Right cardiac atrium (tissue), 5 donors: ENCODE results near the gene RSU1. TPM values are rescaled to one million over a fixed set of nuclear protein-coding genes. Genes with fewer than 3 reads are reported as not detected.

Source experiments
- ATAC-seq, 2 donors: fragments of 200-7000 bp; cut with Tn5 transposase; one replicate each; pipeline versions ENCODE4 v1.8.0 to v1.9.1; 2020; ENCODE audit warnings: moderate library complexity in 2 of 2, mild to moderate bottlenecking in 1 of 2
- DNase-seq, 3 donors: peaks; one replicate each; pipeline ENCODE4 v3.0.0-alpha.2; 2020
- H3K27ac ChIP-seq: one replicate; pipeline ENCODE4 v1.5.1; 2013; ENCODE audit warnings: mild to moderate bottlenecking, low read length, control low read depth, moderate library complexity
- H3K27me3 ChIP-seq: one replicate; pipeline ENCODE4 v1.6.1; 2013; ENCODE audit not compliant: control insufficient read depth, insufficient read depth
- H3K4me1 ChIP-seq: one replicate; pipeline ENCODE4 v1.6.1; 2013; ENCODE audit warnings: low read length; ENCODE audit not compliant: control insufficient read depth, insufficient read depth
- H3K4me3 ChIP-seq: one replicate; pipeline ENCODE4 v1.5.1; 2013; ENCODE audit warnings: low read length, control low read depth
- H3K9me3 ChIP-seq: one replicate; pipeline ENCODE4 v1.6.1; 2013; ENCODE audit warnings: low read length; ENCODE audit not compliant: control insufficient read depth
- WGBS: extraction: QIAGEN DNeasy Blood & Tissue Kit; methylation state at CpG from one replicate; pipeline ENCODE4 v1.1.7; 2013; 5-methylcytosine and 5-hydroxymethylcytosine counted together
- intact Hi-C, 4 donors: fragments of 100-400 bp; cut with DNase I; formaldehyde crosslinking; loops; one replicate each; pipeline versions ENCODE4 v1.11.0 to v1.14.0; 2022 to 2023
- polyA plus RNA-seq: library from polyadenylated mRNA; stranded (reverse); fragments of 200-250 nt; gene quantifications from one replicate; pipeline ENCODE4 v1.2.3, GENCODE V29; 2013
- total RNA-seq, 4 donors: library from RNA; stranded (reverse); fragmentation: NEBNext Ultra II Directional; extraction: Animal tissue kit (Norgen Biotek cat#: 25700); gene quantifications; one replicate each; pipeline ENCODE4 v1.2.1, GENCODE V29; 2021
- donor health status: healthy with polysubstance abuse.
- donor health status: DM: no; HTN: yes; CAD: no.
- donor health status: DM: no; HTN: no; CAD: no.
- donor health status: DM: no; HTN: yes; CAD: no; lungs with severe emphysema.
- donor health status: DM: yes; HTN: yes; CAD: no.

Gene RSU1
- total and polyA plus RNA-seq, 5 donors: 44.4 to 53.4 (median 48.2) TPM

DNA sequence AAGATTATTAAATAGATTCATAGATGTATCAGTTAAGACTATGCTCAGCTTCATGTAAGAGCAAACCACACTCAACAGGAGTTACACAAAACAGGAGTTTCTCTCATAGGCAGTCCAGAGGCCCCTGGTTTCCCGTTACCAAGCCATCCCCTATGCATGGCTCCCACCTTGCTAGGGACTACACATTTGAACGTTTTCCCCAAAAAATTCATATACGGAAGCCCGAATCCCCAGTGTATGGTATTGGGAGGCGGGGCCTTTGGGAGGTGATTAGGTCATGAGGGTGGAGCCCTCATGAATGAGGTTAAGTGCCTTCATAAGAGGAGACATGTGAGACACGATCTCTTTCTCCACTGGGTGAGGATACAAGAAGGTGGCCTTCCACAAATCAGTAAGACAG is 29.1 kb downstream of the RSU1 start:
- Histone ChIP-seq H3K4me3 (no peak overlapping the region), H3K4me1 (no peaks in the 10 kb centered on the region), H3K9me3 (no peaks in the 10 kb centered on the region), H3K27ac (no peak overlapping the region), H3K27me3 (no peaks in the 10 kb centered on the region)
- DNase-seq: no peak
- intact Hi-C loops: no loop called here
- no peak for ATAC-seq
- WGBS: 90% methylated on average over 6 of the region's 6 CpGs

GRCh38 chr10:16787361-16787791 is 29.8 kb downstream of the RSU1 start:
- H3K4me3 ChIP-seq: no peak overlapping the region
- DNase-seq (no peak), ATAC-seq (no peak)
- intact Hi-C loops: no loop called here
- no peaks in the 10 kb centered on the region for H3K4me1 ChIP-seq
- no peak overlapping the region for H3K27ac ChIP-seq
- no peaks in the 10 kb centered on the region for H3K9me3 ChIP-seq
- 95% methylated on average over 12 of the region's 12 CpGs for WGBS
- no peaks in the 10 kb centered on the region for H3K27me3 ChIP-seq

DNA sequence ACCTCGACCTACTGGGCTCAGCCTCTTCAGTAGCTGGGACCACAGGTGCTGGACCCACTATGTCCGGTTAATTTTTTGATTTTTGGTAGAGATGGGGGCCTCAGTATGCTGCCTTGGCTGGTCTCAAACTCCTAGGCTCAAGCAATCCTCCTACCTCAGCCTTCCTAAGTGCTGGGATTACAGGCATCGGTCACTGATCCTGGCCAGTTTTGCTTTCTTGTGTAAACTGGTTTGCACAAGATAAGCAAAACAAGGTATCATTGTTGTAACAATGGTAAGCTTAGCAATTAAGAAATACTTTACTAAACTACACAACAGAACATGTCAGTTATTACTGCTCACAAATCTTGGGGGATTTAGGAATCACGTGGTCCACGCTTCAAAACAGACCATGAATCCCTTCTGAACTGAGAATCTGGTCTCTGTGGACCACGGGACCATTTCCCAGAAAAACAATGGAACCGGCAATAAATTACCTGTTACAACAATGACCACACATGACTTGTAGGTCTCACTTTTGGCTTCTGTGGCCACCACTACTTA is 36.8 kb downstream of the RSU1 start:
- ATAC-seq: no peak
- Histone ChIP-seq H3K9me3 (no peaks in the 10 kb centered on the region), H3K4me1 (peaks cover 2% of the 10 kb centered on the region), H3K4me3 (no peak overlapping the region), H3K27ac (no peak overlapping the region), H3K27me3 (no peaks in the 10 kb centered on the region)
- DNase-seq: no peak
- intact Hi-C loops: no loop called here
- 77% methylated on average over 7 of the region's 7 CpGs for WGBS

- H3K27ac ChIP-seq: no peak overlapping the region
- H3K4me3 ChIP-seq: no peak overlapping the region
- ATAC-seq (no peak), DNase-seq (no peak)
- no peaks in the 10 kb centered on the region for H3K27me3 ChIP-seq
- H3K9me3 ChIP-seq: no peaks in the 10 kb centered on the region
- peaks cover 2% of the 10 kb centered on the region for H3K4me1 ChIP-seq
- intact Hi-C loops: loop anchor here in 2 of 4 donors (5.0 to 10.0 kb wide), 3 partner anchors 662 to 877 kb away; no protein-coding TSS in a partner anchor
- 61% methylated on average over 6 of the region's 6 CpGs for WGBS
These were observed 37.8 kb downstream of the RSU1 start for GRCh38 chr10:16779384-16779915.

GRCh38 chr10:16777473-16778370 is 39.5 kb downstream of the RSU1 start:
- DNase-seq: peak in 1 of 3 donors; percentile 24
- Histone ChIP-seq H3K9me3 (no peaks in the 10 kb centered on the region), H3K27ac (no peak overlapping the region), H3K4me1 (peaks cover 2% of the 10 kb centered on the region), H3K27me3 (no peaks in the 10 kb centered on the region), H3K4me3 (no peak overlapping the region)
- WGBS: 55% methylated on average over 7 of the region's 7 CpGs
- intact Hi-C loops: loop anchor here in 2 of 4 donors (5.0 to 10.0 kb wide), 3 partner anchors 660 to 875 kb away; no protein-coding TSS in a partner anchor
- ATAC-seq: peak; percentile 62 to 95

- 44% methylated on average over 3 of the region's 3 CpGs for WGBS
- Histone ChIP-seq H3K4me3 (no peak overlapping the region), H3K9me3 (no peaks in the 10 kb centered on the region), H3K4me1 (peaks cover 2% of the 10 kb centered on the region), H3K27ac (no peak overlapping the region), H3K27me3 (no peaks in the 10 kb centered on the region)
- no peak for ATAC-seq
- intact Hi-C loops: loop anchor here in 2 of 4 donors (5.0 to 10.0 kb wide), 3 partner anchors 660 to 875 kb away; no protein-coding TSS in a partner anchor
- DNase-seq: no peak
These were observed 40.3 kb downstream of the RSU1 start for GRCh38 chr10:16776896-16777295.

DNA sequence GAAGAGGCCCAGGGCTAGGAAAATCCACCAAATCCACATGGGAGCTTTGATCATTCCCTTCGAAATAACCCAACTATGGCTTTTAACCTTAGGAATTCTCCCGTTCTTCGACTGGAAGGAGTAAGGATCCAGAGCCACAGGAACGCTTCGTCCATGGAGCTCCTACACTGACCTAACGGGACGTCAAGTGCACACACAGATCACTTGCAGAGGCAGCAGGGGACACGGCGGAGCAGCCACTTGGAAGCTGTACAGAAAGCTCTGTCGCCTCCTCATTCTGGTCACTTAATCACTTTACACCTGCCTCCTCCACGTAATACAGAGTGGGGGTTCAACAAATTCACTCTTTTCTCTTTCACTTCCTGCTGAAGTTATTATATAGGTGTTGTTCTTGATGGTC is 43.9 kb downstream of the RSU1 start:
- WGBS: 62% methylated on average over 11 of the region's 11 CpGs
- peak in 1 of 2 donors; percentile 40 for ATAC-seq
- no peak overlapping the region for H3K4me3 ChIP-seq

DNA sequence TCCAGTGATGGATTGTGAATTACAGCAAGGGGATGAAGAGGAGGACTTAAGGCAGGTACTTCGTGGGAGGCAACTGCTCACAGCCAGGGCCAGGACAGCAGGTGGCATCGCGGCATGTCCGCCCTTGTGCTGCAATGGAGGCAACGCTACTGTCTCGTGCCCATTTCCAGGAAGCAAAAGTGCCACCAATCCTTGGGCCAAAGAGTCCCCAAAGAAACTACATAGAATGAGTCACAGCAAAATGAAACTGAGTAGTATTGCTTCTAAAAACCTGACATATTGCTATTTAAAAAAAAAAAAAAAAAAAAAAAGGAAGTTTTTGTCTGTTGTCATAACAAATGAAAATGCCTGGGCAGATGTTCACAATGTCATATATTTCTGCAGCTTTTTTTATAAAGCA is 46.6 kb downstream of the RSU1 start:
- intact Hi-C loops: loop anchor here in 1 of 4 donors (10.0 kb wide), 1 partner anchor 866 kb away; no protein-coding TSS in a partner anchor
- Histone ChIP-seq H3K27ac (no peak overlapping the region), H3K4me1 (no peaks in the 10 kb centered on the region), H3K4me3 (no peak overlapping the region), H3K27me3 (no peaks in the 10 kb centered on the region), H3K9me3 (no peaks in the 10 kb centered on the region)
- DNase-seq: no peak
- 96% methylated on average over 6 of the region's 6 CpGs for WGBS
- ATAC-seq: no peak

More for the DNA sequence above, 43.9 kb downstream of the RSU1 start:
- Histone ChIP-seq H3K27me3 (no peaks in the 10 kb centered on the region), H3K27ac (no peak overlapping the region), H3K4me1 (no peaks in the 10 kb centered on the region), H3K9me3 (no peaks in the 10 kb centered on the region)
- no peak for DNase-seq
- intact Hi-C loops: loop anchor here in 1 of 4 donors (10.0 kb wide), 1 partner anchor 869 kb away; no protein-coding TSS in a partner anchor

DNA sequence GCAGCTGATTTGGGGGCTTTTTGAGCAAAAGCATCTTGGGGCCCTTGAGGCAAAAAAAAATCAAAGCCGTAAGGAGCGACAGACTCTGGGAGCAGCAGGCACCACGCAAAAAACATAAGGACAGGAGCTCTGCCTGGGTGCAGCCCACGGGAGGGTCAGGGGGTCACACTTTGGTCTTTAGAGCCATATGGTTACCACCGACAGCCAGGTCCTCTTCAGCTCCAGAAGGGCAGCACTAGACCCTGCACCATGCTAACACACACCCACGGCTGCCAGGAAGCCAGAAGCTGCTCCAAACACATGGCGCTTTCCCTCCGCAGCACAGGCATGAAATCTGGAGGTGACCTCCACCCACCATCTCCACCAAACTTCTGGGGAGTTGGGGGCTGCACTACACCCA is 47.1 kb downstream of the RSU1 start:
- intact Hi-C loops: loop anchor here in 1 of 4 donors (10.0 kb wide), 1 partner anchor 865 kb away; no protein-coding TSS in a partner anchor

GRCh38 chr10:16769331-16769730 is 47.9 kb downstream of the RSU1 start:
- Histone ChIP-seq H3K27ac (no peak overlapping the region), H3K27me3 (no peaks in the 10 kb centered on the region), H3K4me1 (no peaks in the 10 kb centered on the region), H3K4me3 (no peak overlapping the region), H3K9me3 (no peaks in the 10 kb centered on the region)
- DNase-seq (no peak), ATAC-seq (no peak)
- intact Hi-C loops: no loop called here
- WGBS: 92% methylated on average over 7 of the region's 7 CpGs

More for the DNA sequence above, 47.1 kb downstream of the RSU1 start:
- no peaks in the 10 kb centered on the region for H3K27me3 ChIP-seq
- no peak for DNase-seq
- no peaks in the 10 kb centered on the region for H3K9me3 ChIP-seq
- H3K27ac ChIP-seq: no peak overlapping the region
- H3K4me1 ChIP-seq: no peaks in the 10 kb centered on the region
- WGBS: 95% methylated on average over 8 of the region's 8 CpGs
- no peak for ATAC-seq
- no peak overlapping the region for H3K4me3 ChIP-seq

DNA sequence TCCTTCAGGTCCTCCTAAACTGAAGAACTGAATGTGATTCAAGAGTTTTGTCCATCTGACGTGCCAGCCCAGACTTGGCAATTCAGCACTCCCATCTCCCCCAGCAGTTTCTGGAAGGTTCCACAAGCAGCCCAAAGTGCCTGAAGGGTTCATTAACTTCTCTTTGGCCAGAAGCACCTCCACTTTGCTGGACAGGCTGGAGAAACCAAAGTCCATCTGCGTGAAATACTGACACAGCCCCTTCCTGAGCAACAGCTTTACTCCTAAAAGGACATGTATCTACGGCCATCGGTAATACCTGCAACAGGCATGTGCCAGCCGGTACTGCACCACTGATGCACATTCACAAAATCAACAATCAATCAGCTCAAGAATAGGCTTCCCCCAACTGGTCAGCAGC is 48.5 kb downstream of the RSU1 start:
- H3K27ac ChIP-seq: no peak overlapping the region
- H3K9me3 ChIP-seq: no peaks in the 10 kb centered on the region
- DNase-seq (no peak), ATAC-seq (no peak)
- WGBS: 90% methylated on average over 5 of the region's 5 CpGs
- no peaks in the 10 kb centered on the region for H3K4me1 ChIP-seq
- no peak overlapping the region for H3K4me3 ChIP-seq
- intact Hi-C loops: no loop called here
- no peaks in the 10 kb centered on the region for H3K27me3 ChIP-seq
